Gastroesophageal sphincter (tissue), 4 donors: ENCODE measurements around the gene TIAL1. TPM values are rescaled to one million over a fixed set of nuclear protein-coding genes. Genes with fewer than 3 reads are reported as not detected.

Source experiments
- ATAC-seq: fragments of 150-250 bp; one replicate; pipeline ENCODE4 v1.9.1; 2016; ENCODE audit warnings: mild to moderate bottlenecking, moderate library complexity
- H3K27ac ChIP-seq, 4 donors: fragments of 200-600 bp; sonication (generic) in 3 of 4; 1 replicate in 3 of 4; 2 replicates in 1 of 4; pipeline ENCODE4 v1.5.1; 2016 to 2019
- H3K27me3 ChIP-seq: fragments of 200-600 bp; sonication (generic); one replicate; pipeline ENCODE4 v1.5.1; 2019
- H3K36me3 ChIP-seq, 2 donors: fragments of 200-600 bp; sonication (generic); one replicate each; pipeline ENCODE4 v1.5.1; 2019; ENCODE audit warnings: control low read depth in 1 of 2
- H3K4me1 ChIP-seq, 3 donors: fragments of 200-600 bp; sonication (generic); 1 replicate in 2 of 3; 2 replicates in 1 of 3; pipeline ENCODE4 v1.5.1; 2016 to 2019; ENCODE audit warnings: control low read depth in 2 of 3
- H3K4me3 ChIP-seq, 2 donors: fragments of 200-600 bp; sonication (generic); one replicate each; pipeline ENCODE4 v1.5.1; 2019; ENCODE audit warnings: mild to moderate bottlenecking in 1 of 2, moderate library complexity in 1 of 2
- H3K9me3 ChIP-seq, 3 donors: fragments of 200-600 bp; sonication (generic); one replicate each; pipeline ENCODE4 v1.5.1; 2017 to 2019; ENCODE audit warnings: control low read depth in 2 of 3
- EP300 ChIP-seq: sonication (generic); formaldehyde crosslinking; IDR thresholded peaks from one replicate; pipeline ENCODE4 v1.6.1; 2017; ENCODE audit warnings: antibody characterized with exemption, mild to moderate bottlenecking
- POLR2A ChIP-seq, 2 donors: fragments of 450-650 bp; IDR thresholded peaks; one replicate each; pipeline ENCODE4 v1.6.1; 2017; ENCODE audit warnings: antibody characterized with exemption in 2 of 2, mild to moderate bottlenecking in 2 of 2, moderate library complexity in 1 of 2
- POLR2AphosphoS5 ChIP-seq: sonication (generic); formaldehyde crosslinking; IDR thresholded peaks from one replicate; pipeline ENCODE4 v1.6.1; 2017; ENCODE audit warnings: antibody characterized with exemption
- WGBS, 2 donors: methylation state at CpG; one replicate each; pipeline ENCODE4 v1.1.5; 2018; ENCODE audit warnings: low coverage in 1 of 2; 5-methylcytosine and 5-hydroxymethylcytosine counted together
- total RNA-seq, 4 donors: library from RNA; depleted of rRNA; stranded (reverse); fragments of >200 nt; gene quantifications; one replicate each; pipeline ENCODE4 v1.1.0, GENCODE V29; 2016
- TF ChIP-seq, protein P1 (sequence below), 4 experiments: fragments of 200-600 bp in 2 of 4; fragments of 450-650 bp in 2 of 4; sonication (generic) in 1 of 4; IDR thresholded peaks; one replicate each; pipeline ENCODE4 v1.5.1; 2017 to 2019; ENCODE audit warnings: antibody characterized with exemption in 4 of 4, mild to moderate bottlenecking in 2 of 4, moderate library complexity in 2 of 4

TIAL1 gene
- total RNA-seq, 4 donors from 2014 or later: 53.6 to 117 (median 57.9) TPM

DNA sequence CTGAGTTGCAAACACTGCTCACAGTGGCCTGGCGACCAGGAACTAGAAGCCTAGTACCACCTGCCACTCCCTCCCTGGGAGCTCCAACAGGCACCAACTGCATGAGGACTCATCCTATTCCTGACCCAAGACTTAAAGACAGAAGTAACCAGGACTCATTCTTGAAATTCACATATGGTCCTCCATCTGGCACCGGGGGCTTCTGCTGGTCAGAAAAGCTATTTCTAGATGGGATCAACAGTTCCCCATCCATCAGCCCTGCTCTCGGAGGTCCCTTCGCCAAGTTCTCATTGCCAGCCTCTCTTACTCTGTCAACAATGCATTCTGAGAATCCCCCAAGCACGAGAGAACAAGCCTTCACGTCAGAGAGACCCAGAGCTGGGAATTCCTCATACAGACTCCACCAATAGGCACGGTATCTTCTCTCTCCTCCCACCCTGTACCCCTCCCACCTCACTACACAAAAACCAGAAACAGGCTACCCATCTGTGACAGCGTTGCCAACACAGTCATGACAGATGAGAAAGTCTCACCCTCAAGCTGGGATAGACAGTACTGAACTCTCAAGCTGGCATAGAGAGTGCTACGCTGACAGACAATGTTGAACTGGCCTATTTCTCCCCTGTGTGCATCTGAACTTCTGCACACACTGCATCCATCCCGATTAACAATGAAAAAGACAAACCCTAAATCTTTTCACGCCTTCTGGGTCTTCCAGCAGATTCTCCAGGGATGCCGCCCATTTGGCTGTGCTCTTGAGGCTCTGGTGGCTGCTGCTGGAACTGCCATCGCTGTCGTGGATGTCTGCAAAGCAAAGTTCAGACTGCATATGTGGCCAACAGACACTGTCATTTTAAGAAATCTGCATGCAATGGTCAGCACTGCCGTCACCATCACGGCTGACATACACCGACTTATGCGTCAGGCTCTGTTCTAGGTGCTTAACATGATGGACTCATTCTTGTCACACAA is 69.9 kb downstream of the TIAL1 start:
- no peaks in the 10 kb centered on the region for H3K27me3 ChIP-seq
- H3K4me3 ChIP-seq: no peak overlapping the region
- no peaks in the 10 kb centered on the region for H3K9me3 ChIP-seq
- H3K4me1 ChIP-seq: peaks cover 0 to 59% (median 12%) of the 10 kb centered on the region in 3 donors
- no peak for ATAC-seq
- TF ChIP-seq, protein P1, sequence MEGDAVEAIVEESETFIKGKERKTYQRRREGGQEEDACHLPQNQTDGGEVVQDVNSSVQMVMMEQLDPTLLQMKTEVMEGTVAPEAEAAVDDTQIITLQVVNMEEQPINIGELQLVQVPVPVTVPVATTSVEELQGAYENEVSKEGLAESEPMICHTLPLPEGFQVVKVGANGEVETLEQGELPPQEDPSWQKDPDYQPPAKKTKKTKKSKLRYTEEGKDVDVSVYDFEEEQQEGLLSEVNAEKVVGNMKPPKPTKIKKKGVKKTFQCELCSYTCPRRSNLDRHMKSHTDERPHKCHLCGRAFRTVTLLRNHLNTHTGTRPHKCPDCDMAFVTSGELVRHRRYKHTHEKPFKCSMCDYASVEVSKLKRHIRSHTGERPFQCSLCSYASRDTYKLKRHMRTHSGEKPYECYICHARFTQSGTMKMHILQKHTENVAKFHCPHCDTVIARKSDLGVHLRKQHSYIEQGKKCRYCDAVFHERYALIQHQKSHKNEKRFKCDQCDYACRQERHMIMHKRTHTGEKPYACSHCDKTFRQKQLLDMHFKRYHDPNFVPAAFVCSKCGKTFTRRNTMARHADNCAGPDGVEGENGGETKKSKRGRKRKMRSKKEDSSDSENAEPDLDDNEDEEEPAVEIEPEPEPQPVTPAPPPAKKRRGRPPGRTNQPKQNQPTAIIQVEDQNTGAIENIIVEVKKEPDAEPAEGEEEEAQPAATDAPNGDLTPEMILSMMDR (IDR thresholded peaks at IDR 0.05): no peak
- TF ChIP-seq EP300 (no peak), POLR2AphosphoS5 (no peak), POLR2A (IDR thresholded peaks at IDR 0.05) (no peak)
- WGBS, 2 donors: 70 to 80% methylated on average over 6 to 12 of the region's 18 CpGs
- peaks cover 0 to 29% of the 10 kb centered on the region in 2 donors for H3K36me3 ChIP-seq
- H3K27ac ChIP-seq: no peak overlapping the region

- no peak overlapping the region for H3K27ac ChIP-seq
- ATAC-seq: no peak
- 63 to 82% methylated on average over 1 of the region's 1 CpG for WGBS, 2 donors
- H3K4me3 ChIP-seq: no peak overlapping the region
- H3K9me3 ChIP-seq: no peaks in the 10 kb centered on the region
- no peaks in the 10 kb centered on the region for H3K27me3 ChIP-seq
- TF ChIP-seq EP300: no peak
- no peak for TF ChIP-seq POLR2AphosphoS5
- TF ChIP-seq POLR2A (IDR thresholded peaks at IDR 0.05): no peak
- TF ChIP-seq, protein P1 (IDR thresholded peaks at IDR 0.05): no peak
- peaks cover 0 to 52% (median 7%) of the 10 kb centered on the region in 3 donors for H3K4me1 ChIP-seq
- peaks cover 0 to 29% of the 10 kb centered on the region in 2 donors for H3K36me3 ChIP-seq
These were observed 70.6 kb downstream of the TIAL1 start for GRCh38 chr10:119526149-119526548.

- Histone ChIP-seq H3K36me3 (peaks cover 0 to 29% of the 10 kb centered on the region in 2 donors), H3K4me1 (peaks cover 0 to 41% (median 0%) of the 10 kb centered on the region in 3 donors), H3K27me3 (no peaks in the 10 kb centered on the region), H3K27ac (no peak overlapping the region), H3K4me3 (no peak overlapping the region), H3K9me3 (no peaks in the 10 kb centered on the region)
- 96 to 100% methylated on average over 3 to 4 of the region's 5 CpGs for WGBS, 2 donors
- no peak for TF ChIP-seq POLR2AphosphoS5
- no peak for TF ChIP-seq POLR2A (IDR thresholded peaks at IDR 0.05)
- TF ChIP-seq EP300: no peak
- TF ChIP-seq, protein P1 (IDR thresholded peaks at IDR 0.05): no peak
- no peak for ATAC-seq
These were observed 71.6 kb downstream of the TIAL1 start for GRCh38 chr10:119525116-119525515.

GRCh38 chr10:119524720-119525070 is 72.1 kb downstream of the TIAL1 start:
- TF ChIP-seq POLR2A (IDR thresholded peaks at IDR 0.05) (no peak), POLR2AphosphoS5 (no peak), EP300 (no peak)
- TF ChIP-seq, protein P1 (IDR thresholded peaks at IDR 0.05): no peak
- peaks cover 0 to 29% of the 10 kb centered on the region in 2 donors for H3K36me3 ChIP-seq
- peaks cover 0 to 37% (median 0%) of the 10 kb centered on the region in 3 donors for H3K4me1 ChIP-seq
- H3K9me3 ChIP-seq: no peaks in the 10 kb centered on the region
- no peaks in the 10 kb centered on the region for H3K27me3 ChIP-seq
- H3K4me3 ChIP-seq: no peak overlapping the region
- 96 to 100% methylated on average over 3 to 8 of the region's 13 CpGs for WGBS, 2 donors
- H3K27ac ChIP-seq: no peak overlapping the region
- no peak for ATAC-seq
